ENCODE measurements around the gene C14orf119.

- TF ChIP-seq JUN (IDR thresholded peaks at IDR 0.05; ENCODE audit: borderline replicate concordance, low read depth, low read length) (no peak), JUN (CRISPR knock-in tag; IDR thresholded peaks at IDR 0.05; ENCODE audit: borderline replicate concordance) (no peak), ZNF232 (CRISPR knock-in tag; IDR thresholded peaks at IDR 0.05) (no peak), SAFB (IDR thresholded peaks at IDR 0.05; ENCODE audit: borderline replicate concordance, low read depth, low read length) (no peak), POLR2AphosphoS5 (IDR thresholded peaks at IDR 0.05; ENCODE audit: control insufficient read depth, insufficient read depth, low read depth, low read length) (no peak), MTF1 (CRISPR knock-in tag; IDR thresholded peaks at IDR 0.05; ENCODE audit: borderline replicate concordance) (no peak), MTA3 (IDR thresholded peaks at IDR 0.05; ENCODE audit: borderline replicate concordance) (no peak), ZNF274 (IDR thresholded peaks at IDR 0.05; ENCODE audit: borderline replicate concordance, low read depth, low read length) (no peak), ZC3H11A (IDR thresholded peaks at IDR 0.05; ENCODE audit: low read depth, low read length) (no peak), ZNF444 (CRISPR knock-in tag; IDR thresholded peaks at IDR 0.05) (no peak), PHF21A (IDR thresholded peaks at IDR 0.05; ENCODE audit: borderline replicate concordance, low read depth) (no peak), NCOR1 (IDR thresholded peaks at IDR 0.05) (no peak), ZNF140 (CRISPR knock-in tag; IDR thresholded peaks at IDR 0.05) (no peak), PRPF4 (IDR thresholded peaks at IDR 0.05; ENCODE audit: insufficient read depth, low read depth, low read length, poor library complexity, severe bottlenecking) (no peak)
Measured at GRCh38 chr14:23148591-23149249, 53.4 kb downstream of the C14orf119 start.

Data from K562 (cell line).